Measurements from ENCODE around the gene PWWP2B.
A peak's percentile ranks its signal among the peaks of the same experiment; 100 is the strongest.

The PWWP2B gene

GRCh38 chr10:132450466-132450824, 53.4 kb downstream of the PWWP2B start:
- no peak for DNase-seq (ENCODE audit: low read depth)
- TF ChIP-seq CTCF (IDR thresholded peaks at IDR 0.05; ENCODE audit: low read length, missing control alignments), result no peak
- no peak overlapping the region for H3K4me3 ChIP-seq (replicated peaks; ENCODE audit: low read depth, low read length)

- DNase-seq (ENCODE audit: low read depth), result no peak
Measured at GRCh38 chr10:132450825-132451505, 54.0 kb downstream of the PWWP2B start.

GRCh38 chr10:132451506-132452215, 54.7 kb downstream of the PWWP2B start:
- no peak for DNase-seq (ENCODE audit: low read depth)

More at GRCh38 chr10:132450825-132451505, 54.0 kb downstream of the PWWP2B start:
- H3K4me3 ChIP-seq (replicated peaks; ENCODE audit: low read depth, low read length), result no peak overlapping the region
- TF ChIP-seq CTCF (IDR thresholded peaks at IDR 0.05; ENCODE audit: low read length, missing control alignments), result no peak

GRCh38 chr10:132452216-132452650, 55.2 kb downstream of the PWWP2B start:
- no peak for DNase-seq (ENCODE audit: low read depth)
- no peak for TF ChIP-seq CTCF (IDR thresholded peaks at IDR 0.05; ENCODE audit: low read length, missing control alignments)
- H3K4me3 ChIP-seq (replicated peaks; ENCODE audit: low read depth, low read length), result no peak overlapping the region

More at GRCh38 chr10:132451506-132452215, 54.7 kb downstream of the PWWP2B start:
- no peak overlapping the region for H3K4me3 ChIP-seq (replicated peaks; ENCODE audit: low read depth, low read length)
- TF ChIP-seq CTCF (IDR thresholded peaks at IDR 0.05; ENCODE audit: low read length, missing control alignments), result no peak

- peak overlapping the region; percentile 12 for H3K4me3 ChIP-seq (replicated peaks; ENCODE audit: low read depth, low read length)
- TF ChIP-seq CTCF (IDR thresholded peaks at IDR 0.05; ENCODE audit: low read length, missing control alignments), result peak; percentile 46
- DNase-seq (ENCODE audit: low read depth), result peak; percentile 59
Measured at GRCh38 chr10:132452651-132453469, 55.9 kb downstream of the PWWP2B start.

GRCh38 chr10:132453470-132453861, 56.5 kb downstream of the PWWP2B start:
- TF ChIP-seq CTCF (IDR thresholded peaks at IDR 0.05; ENCODE audit: low read length, missing control alignments), result no peak
- DNase-seq (ENCODE audit: low read depth), result no peak
- no peak overlapping the region for H3K4me3 ChIP-seq (replicated peaks; ENCODE audit: low read depth, low read length)

Measured in fibroblast of pulmonary artery (primary cell).